Measurements from ENCODE around the gene AGAP1. TPM values are rescaled to one million over a fixed set of nuclear protein-coding genes. Genes with fewer than 3 reads are reported as not detected.

The AGAP1 gene
- total RNA-seq, 4 donors from 2014 or later: 13.7 to 18.5 (median 17.1) TPM

DNA sequence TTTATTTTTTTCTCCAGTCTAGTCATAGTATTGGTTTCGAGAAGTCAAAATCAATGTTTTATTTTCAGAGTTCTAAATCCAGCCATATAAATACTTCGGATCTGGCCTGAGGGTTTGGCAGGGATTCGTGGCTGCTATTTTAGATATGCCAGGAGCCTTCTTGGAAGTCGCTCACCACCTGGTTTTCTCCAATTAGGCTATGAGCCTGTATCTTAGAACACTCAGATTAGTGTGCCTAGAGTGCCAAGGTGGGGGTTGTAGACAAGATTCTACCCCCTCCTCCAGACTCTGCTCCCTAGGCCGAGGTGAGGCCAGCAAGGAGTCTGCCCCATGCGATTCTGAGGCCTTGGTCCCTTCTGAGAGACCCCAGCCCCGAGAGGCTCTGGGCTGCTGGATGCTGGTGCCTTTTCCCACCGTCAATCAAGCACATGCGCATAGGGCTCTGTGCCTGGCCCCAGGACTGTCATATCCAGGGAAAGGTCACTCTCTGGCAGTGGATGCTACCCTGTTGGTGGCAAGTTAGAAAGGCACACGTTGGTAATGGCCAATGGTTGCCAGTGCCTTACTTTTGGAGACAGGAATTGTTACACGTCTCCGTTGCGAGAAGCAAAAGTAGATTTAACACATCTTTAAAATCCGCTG is 197.1 kb downstream of the AGAP1 start:
- WGBS, 2 donors: 69 to 76% methylated on average over 14 of the region's 14 CpGs
- DNase-seq (ENCODE audit: low spot score in 2 of 2): no peak
- intact Hi-C loops (cut with DNase I; ENCODE audit: low total_unique reads): no loop called here
- TF ChIP-seq POLR2A (IDR thresholded peaks at IDR 0.05) (no peak), CTCF (IDR thresholded peaks at IDR 0.05) (no peak)
- H3K4me3 ChIP-seq (ENCODE audit: low read depth, poor library complexity, severe bottlenecking): no peak overlapping the region

- DNase-seq (ENCODE audit: low spot score in 2 of 2): no peak
- intact Hi-C loops (cut with DNase I; ENCODE audit: low total_unique reads): no loop called here
These were observed 198.2 kb downstream of the AGAP1 start for GRCh38 chr2:235692076-235692475.

DNA sequence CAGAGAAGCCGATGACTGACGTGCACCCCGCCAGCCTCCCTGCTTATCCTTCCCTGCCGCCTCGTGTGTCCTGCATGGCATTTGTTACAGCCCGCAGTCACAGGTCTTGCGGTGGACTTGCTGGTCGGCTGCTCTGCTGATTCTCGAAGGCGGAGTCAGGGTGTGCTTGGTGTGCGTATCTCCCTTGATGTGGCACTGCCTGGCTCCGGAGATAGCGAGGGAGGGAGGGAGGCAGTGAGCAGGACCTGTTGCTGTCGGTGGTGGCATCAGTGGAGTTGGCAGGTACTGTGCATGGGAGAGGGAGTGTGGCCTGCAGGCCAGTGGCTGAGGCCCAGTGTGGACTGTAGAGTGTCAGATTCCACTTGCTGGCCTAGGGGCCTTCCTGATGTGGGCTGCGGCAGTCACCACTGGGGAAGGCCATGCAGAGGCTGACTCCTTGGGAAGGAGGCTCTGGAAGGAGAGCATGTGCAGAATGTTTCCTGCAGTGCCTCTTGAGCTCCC is 198.9 kb downstream of the AGAP1 start:
- peak in 1 of 2 donors; percentile 64 for DNase-seq (ENCODE audit: low spot score in 2 of 2)
- WGBS, 2 donors: 94% methylated on average over 15 of the region's 15 CpGs
- no peak overlapping the region for H3K4me3 ChIP-seq (ENCODE audit: low read depth, poor library complexity, severe bottlenecking)
- intact Hi-C loops (cut with DNase I; ENCODE audit: low total_unique reads): no loop called here
- TF ChIP-seq POLR2A (IDR thresholded peaks at IDR 0.05) (no peak), CTCF (IDR thresholded peaks at IDR 0.05) (no peak)

More at GRCh38 chr2:235692076-235692475, 198.2 kb downstream of the AGAP1 start:
- no peak overlapping the region for H3K4me3 ChIP-seq (ENCODE audit: low read depth, poor library complexity, severe bottlenecking)
- no peak for TF ChIP-seq CTCF (IDR thresholded peaks at IDR 0.05)
- no peak for TF ChIP-seq POLR2A (IDR thresholded peaks at IDR 0.05)
- 91 to 92% methylated on average over 10 of the region's 10 CpGs for WGBS, 2 donors

DNA sequence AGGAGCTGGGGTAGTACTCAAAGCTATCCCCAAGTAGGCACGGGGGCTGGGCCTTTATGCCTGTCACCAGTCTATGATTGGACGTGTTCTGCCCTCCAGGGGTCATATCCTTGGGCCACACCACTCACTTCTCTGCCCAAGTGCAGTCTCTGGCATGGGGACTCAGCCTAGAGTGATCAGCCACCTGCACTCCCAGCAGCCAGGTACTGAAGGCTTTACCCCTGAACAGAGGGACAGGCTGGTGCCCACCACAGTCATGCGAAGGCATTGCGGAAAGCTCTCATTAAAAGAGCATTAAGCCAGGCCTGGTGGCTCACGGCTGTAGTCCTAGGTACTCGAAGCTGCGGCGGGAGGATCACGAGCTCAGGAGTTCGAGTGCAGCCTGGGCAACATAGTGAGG is 199.4 kb downstream of the AGAP1 start:
- WGBS, 2 donors: 95% methylated on average over 8 to 10 of the region's 10 CpGs
- no peak overlapping the region for H3K4me3 ChIP-seq (ENCODE audit: low read depth, poor library complexity, severe bottlenecking)
- peak in 1 of 2 donors; percentile 76 for DNase-seq (ENCODE audit: low spot score in 2 of 2)
- intact Hi-C loops (cut with DNase I; ENCODE audit: low total_unique reads): no loop called here
- TF ChIP-seq CTCF (IDR thresholded peaks at IDR 0.05) (no peak), POLR2A (IDR thresholded peaks at IDR 0.05) (no peak)

DNA sequence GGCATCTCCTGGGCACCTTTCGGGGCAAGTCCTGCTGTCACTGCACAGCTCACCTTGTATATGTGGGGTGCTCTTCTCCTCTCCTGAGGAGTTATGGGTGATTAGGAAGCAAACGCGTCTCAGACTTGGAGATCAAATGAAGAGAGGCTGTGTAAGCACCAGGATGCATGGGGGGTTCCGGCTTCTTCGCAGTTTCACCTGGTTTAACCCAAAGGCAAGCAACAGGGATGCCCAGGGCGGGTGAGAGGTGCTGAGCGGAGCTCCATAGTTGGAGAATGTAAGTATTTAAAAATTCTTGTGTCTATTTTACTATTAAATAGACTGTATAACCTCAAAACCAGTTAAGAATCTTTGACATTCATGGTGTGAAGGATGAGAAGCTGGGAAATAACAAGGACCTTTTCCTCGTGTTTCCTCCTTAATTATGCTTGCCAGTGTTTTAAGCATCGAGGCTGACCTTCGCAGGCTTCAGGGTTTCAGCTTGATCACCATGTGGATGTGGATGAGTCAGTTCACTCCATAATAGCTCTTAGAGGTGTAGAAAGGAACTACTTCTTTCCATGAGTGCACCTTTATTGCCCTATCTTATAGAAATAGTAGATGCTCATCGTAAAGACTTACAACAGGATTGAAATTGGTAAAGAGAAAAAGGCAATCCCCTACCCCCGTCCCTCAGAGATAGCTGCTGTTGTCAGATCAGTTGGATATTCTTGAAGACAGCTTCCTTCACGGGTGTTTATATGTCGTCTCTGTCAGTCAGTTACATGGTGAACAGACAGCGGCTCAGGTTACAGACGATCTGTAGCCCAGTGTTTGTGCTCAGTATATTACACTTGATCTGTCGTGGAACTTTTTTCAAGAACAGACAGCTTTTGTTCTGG is 201.1 kb downstream of the AGAP1 start:
- 84 to 87% methylated on average over 17 of the region's 17 CpGs for WGBS, 2 donors
- no peak for TF ChIP-seq CTCF (IDR thresholded peaks at IDR 0.05)
- TF ChIP-seq POLR2A (IDR thresholded peaks at IDR 0.05): no peak
- intact Hi-C loops (cut with DNase I; ENCODE audit: low total_unique reads): no loop called here
- peak in 1 of 2 donors; percentile 36 for DNase-seq (ENCODE audit: low spot score in 2 of 2)
- H3K4me3 ChIP-seq (ENCODE audit: low read depth, poor library complexity, severe bottlenecking): no peak overlapping the region
